ENCODE data around the gene UBXN11.

DNA sequence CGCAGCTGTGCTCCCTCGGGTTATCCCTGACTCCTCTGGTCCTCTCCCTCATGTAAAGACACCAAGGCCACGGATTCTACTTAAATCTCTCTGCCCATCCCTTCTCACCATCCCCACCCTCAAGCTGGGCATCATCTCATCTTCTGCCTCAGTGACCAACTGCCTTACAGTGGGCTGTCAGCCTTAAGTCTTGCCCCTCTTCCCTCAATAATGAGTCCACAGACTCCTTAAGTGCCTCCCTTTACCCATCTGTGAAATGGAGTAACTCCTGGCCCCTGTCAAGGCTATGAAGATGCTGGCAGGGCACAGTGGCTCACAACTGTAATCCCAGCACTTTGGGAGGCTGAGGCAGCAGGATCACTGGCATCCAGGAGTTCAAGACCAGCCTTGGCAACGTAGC is 14.5 kb downstream of the UBXN11 start:
- TF ChIP-seq, protein P1, sequence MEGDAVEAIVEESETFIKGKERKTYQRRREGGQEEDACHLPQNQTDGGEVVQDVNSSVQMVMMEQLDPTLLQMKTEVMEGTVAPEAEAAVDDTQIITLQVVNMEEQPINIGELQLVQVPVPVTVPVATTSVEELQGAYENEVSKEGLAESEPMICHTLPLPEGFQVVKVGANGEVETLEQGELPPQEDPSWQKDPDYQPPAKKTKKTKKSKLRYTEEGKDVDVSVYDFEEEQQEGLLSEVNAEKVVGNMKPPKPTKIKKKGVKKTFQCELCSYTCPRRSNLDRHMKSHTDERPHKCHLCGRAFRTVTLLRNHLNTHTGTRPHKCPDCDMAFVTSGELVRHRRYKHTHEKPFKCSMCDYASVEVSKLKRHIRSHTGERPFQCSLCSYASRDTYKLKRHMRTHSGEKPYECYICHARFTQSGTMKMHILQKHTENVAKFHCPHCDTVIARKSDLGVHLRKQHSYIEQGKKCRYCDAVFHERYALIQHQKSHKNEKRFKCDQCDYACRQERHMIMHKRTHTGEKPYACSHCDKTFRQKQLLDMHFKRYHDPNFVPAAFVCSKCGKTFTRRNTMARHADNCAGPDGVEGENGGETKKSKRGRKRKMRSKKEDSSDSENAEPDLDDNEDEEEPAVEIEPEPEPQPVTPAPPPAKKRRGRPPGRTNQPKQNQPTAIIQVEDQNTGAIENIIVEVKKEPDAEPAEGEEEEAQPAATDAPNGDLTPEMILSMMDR (IDR thresholded peaks at IDR 0.05; ENCODE audit: insufficient read depth, low read depth, low read length) = no peak
- TF ChIP-seq EZH2 (IDR thresholded peaks at IDR 0.05; ENCODE audit: insufficient read depth, low read length) = no peak

All from astrocyte (in vitro differentiated cells and primary cell).